HG02610 (cell line): ENCODE results near the gene SARS1.
A peak's percentile ranks its signal among the peaks of the same experiment; 100 is the strongest.
"Not testable (repeated sequence)": the region's sequence is repeated elsewhere in the genome, so short reads cannot be mapped to it uniquely, and the experiment has no call there.

Source experiments
- ATAC-seq: cut with Tn5 transposase; IDR thresholded peaks from one replicate; pipeline ENCODE4 v1.9.1; 2021; ENCODE audit warnings: mild to moderate bottlenecking, moderate library complexity; ENCODE audit not compliant: unreplicated experiment

SARS1 gene

GRCh38 chr1:109272831-109273547, 59.3 kb downstream of the SARS1 start:
- no peak for ATAC-seq

GRCh38 chr1:109273570-109274288, 60.0 kb downstream of the SARS1 start:
- ATAC-seq, result no peak

DNA sequence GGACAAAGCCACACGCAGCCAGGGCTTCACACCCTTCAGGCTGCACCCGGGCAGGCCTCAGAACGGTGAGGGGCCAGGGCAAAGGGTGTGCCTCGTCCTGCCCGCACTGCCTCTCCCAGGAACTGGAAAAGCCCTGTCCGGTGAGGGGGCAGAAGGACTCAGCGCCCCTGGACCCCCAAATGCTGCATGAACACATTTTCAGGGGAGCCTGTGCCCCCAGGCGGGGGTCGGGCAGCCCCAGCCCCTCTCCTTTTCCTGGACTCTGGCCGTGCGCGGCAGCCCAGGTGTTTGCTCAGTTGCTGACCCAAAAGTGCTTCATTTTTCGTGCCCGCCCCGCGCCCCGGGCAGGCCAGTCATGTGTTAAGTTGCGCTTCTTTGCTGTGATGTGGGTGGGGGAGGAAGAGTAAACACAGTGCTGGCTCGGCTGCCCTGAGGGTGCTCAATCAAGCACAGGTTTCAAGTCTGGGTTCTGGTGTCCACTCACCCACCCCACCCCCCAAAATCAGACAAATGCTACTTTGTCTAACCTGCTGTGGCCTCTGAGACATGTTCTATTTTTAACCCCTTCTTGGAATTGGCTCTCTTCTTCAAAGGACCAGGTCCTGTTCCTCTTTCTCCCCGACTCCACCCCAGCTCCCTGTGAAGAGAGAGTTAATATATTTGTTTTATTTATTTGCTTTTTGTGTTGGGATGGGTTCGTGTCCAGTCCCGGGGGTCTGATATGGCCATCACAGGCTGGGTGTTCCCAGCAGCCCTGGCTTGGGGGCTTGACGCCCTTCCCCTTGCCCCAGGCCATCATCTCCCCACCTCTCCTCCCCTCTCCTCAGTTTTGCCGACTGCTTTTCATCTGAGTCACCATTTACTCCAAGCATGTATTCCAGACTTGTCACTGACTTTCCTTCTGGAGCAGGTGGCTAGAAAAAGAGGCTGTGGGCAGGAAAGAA, 61.1 kb downstream of the SARS1 start:
- no peak for ATAC-seq

DNA sequence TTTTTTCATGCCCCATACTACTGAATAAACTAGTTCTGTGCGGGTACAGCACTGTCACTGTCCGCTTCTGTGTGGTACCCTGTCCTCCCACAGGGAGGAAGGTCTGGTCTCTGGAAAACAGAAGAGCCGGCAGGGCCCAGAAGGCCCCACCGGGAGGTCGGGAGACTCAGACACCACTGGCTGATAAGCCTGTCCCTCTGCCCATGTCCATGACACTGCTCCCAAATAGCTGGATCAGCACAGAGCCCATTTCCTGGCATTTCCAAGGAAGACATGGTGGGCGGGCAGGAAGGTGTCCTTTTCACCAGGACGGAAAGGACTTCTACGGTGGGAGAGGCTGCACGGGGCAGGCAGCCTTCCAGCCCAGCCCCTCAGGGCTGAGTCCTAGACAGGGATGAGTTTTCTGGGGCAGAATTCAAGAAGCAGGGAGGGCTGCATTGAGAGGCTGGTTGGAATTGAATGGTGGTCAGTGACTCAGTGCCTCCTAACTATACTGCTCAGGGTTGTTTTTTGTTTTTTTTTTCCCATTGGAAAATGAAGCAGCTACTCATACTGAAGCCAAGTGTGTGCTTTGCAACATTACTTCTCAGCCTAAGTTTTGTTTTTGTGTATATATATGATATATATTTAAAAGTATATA, 62.1 kb downstream of the SARS1 start:
- no peak for ATAC-seq

GRCh38 chr1:109277434-109278204, 63.9 kb downstream of the SARS1 start:
- peak; percentile 75 for ATAC-seq

GRCh38 chr1:109279615-109280278, 66.0 kb downstream of the SARS1 start:
- no peak for ATAC-seq

DNA sequence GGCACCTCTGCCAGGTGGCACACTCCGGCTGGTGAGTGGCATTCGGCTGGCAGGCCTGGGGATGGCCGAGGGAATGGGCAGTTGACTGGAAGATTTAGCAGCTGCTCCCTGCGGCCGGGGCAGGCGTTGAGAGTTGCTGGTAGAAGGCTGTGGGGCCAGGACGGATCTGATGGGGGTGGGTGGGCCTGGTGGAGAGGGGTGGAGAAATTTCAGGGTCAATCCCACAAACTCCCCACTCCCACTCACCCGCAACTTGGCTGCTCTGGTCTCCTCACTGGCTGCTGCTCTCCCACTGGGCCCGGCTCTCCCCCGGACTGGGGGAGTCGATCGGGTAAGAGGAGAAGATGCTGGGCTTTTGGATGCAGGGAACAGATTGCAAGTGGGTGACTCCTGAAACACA, 67.1 kb downstream of the SARS1 start:
- no peak for ATAC-seq

DNA sequence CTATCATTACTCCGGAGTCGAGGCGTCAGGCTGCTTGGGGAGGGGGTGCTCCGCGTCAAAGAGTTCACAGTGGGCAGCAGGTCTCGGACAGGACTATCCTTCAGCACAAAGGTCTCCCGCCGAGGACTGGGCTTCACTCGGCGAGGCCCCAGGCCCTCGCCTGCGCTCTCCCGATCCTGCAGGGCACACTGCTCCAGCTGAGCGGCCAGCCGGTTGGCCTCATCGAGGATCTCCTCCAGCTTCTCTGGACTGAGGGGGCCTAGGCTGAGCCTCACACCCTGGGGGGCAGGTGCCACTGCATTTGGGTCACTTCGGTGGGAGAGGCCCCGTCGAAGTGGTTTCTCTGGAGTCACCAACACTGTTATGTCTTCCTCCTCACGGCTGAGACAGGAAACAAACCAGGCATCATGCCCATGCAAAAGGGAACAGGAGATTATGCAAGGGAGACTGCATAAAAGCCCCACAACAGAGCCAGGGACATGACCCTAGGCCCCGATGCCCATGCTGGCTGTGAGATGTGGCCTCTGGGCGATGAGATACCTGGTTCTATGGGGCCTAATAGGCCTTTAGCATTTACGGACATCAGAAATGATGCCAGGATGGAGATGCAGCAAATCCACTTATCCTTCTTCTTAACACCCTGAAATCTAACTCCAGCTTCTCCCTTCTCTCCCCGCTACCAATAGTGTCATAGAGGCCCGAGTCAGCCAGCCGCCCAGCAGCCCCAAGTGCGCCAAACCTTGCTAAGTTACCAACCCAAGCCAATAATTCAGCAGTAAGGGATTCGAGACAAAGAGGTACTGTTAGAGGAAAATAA, 68.2 kb downstream of the SARS1 start:
- ATAC-seq, result no peak

GRCh38 chr1:109282497-109282951, 68.8 kb downstream of the SARS1 start:
- no peak for ATAC-seq

DNA sequence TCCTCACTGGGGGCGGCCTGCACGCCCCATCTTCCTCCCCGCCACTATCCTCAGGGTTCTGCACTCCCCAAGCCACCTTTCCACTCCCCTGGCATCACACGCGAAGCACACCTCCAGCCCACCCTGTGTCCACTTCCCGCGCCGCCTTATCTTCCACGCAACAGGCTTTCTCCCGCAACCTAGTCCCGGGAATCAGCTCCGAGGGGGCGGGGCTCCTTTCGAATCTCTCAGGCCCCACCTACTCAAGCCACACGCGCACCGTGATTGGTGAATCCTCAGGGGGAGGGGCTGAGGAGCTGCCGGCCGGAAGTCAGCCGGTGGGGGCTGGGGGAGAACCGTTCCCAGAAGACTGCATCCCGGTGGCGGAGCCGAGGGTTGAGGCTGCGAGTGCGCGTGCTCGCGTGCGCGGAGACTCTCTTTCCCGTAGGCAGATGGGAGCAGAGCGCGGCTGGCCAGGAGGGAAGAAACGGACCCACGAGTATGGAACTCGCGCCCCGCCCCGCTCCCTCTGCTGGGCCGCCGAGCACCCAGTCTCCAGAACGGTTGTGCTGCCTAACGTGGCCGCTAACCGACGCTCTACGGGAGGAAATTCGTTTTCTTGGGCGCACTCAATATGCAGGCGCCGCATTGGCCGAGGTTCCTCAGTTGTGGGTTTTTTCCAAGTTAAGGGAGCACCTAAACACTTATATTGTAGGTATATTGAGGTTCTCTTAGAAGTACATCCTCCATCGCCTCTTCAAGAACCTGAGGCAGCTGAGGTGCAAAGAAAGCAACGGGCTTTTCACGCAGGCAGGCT, 69.4 kb downstream of the SARS1 start, which contains the start of gene PSRC1:
PSRC1 (minus strand) TSS at position 194 of the 796 bp plus-strand sequence.
- peak; percentile 96 for ATAC-seq

- peak; percentile 13 for ATAC-seq
These were observed 70.3 kb downstream of the SARS1 start for GRCh38 chr1:109283748-109284600.

DNA sequence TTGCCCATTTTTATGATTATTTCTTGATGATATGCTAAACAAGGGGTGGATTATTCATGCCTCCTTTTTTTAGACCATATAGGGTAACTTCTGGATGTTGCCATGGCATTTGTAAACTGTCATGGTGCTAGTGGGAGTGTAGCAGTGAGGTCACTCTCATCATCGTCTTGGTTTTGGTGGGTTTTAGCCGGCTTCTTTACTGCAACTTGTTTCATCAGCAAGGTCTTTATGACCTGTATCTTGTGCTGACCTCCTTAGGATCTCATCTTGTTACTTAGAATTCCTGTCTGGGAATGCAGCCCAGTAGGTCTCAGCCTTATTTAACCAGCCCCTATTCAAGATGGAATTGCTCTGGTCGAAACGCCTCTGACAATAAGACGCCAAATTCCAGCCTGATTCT, 73.0 kb downstream of the SARS1 start:
- not testable (repeated sequence) for ATAC-seq
